HG03135 (cell line): ENCODE results near the gene BMPER.

Source experiments
- ATAC-seq: cut with Tn5 transposase; IDR thresholded peaks from one replicate; pipeline ENCODE4 v1.9.1; 2021; ENCODE audit warnings: mild to moderate bottlenecking, moderate library complexity; ENCODE audit not compliant: unreplicated experiment

Gene BMPER

GRCh38 chr7:33905389-33906032 is at the start of gene BMPER:
TSS of gene BMPER (plus strand) at chr7:33905539. CDS start at chr7:33905614, 75 bp downstream.
- ATAC-seq: no peak

GRCh38 chr7:33861947-33862346 is 43.4 kb upstream of the BMPER start:
- ATAC-seq: no peak

- ATAC-seq: no peak
These were observed 42.2 kb upstream of the BMPER start for GRCh38 chr7:33862946-33863814.

- no peak for ATAC-seq
These were observed 37.2 kb upstream of the BMPER start for GRCh38 chr7:33868166-33868565.

GRCh38 chr7:33869176-33869575 is 36.2 kb upstream of the BMPER start:
- no peak for ATAC-seq

- no peak for ATAC-seq
These were observed 35.2 kb upstream of the BMPER start for GRCh38 chr7:33870120-33870519.

GRCh38 chr7:33872870-33873269 is 32.5 kb upstream of the BMPER start:
- ATAC-seq: no peak

GRCh38 chr7:33873518-33873917 is 31.8 kb upstream of the BMPER start:
- no peak for ATAC-seq

- no peak for ATAC-seq
These were observed 31.2 kb upstream of the BMPER start for GRCh38 chr7:33873981-33874750.

- ATAC-seq: no peak
These were observed 30.4 kb upstream of the BMPER start for GRCh38 chr7:33874943-33875342.

GRCh38 chr7:33876596-33877274 is 28.6 kb upstream of the BMPER start:
- no peak for ATAC-seq

- ATAC-seq: no peak
These were observed 24.6 kb upstream of the BMPER start for GRCh38 chr7:33880787-33881186.

- ATAC-seq: no peak
These were observed 24.0 kb upstream of the BMPER start for GRCh38 chr7:33881316-33881715.

- ATAC-seq: no peak
These were observed 23.1 kb upstream of the BMPER start for GRCh38 chr7:33882040-33882837.

- no peak for ATAC-seq
These were observed 22.2 kb upstream of the BMPER start for GRCh38 chr7:33882950-33883670.

GRCh38 chr7:33883671-33883965 is 21.7 kb upstream of the BMPER start:
- no peak for ATAC-seq

GRCh38 chr7:33885290-33886148 is 19.8 kb upstream of the BMPER start:
- no peak for ATAC-seq

- no peak for ATAC-seq
These were observed 19.2 kb upstream of the BMPER start for GRCh38 chr7:33886149-33886623.
